Stimulated activated CD8-positive, alpha-beta memory T cell treated with anti-CD3 and anti-CD28 coated beads, Interleukin-4, amount 100 ng/mL, for 4 hours (primary cell): ENCODE results near the gene LEPR.

Source experiments
- DNase-seq, 2 donors: peaks; one replicate each; pipeline ENCODE4 v3.0.0-alpha.2; 2020; ENCODE audit warnings: low read depth in 2 of 2, low spot score in 1 of 2

Gene LEPR

DNA sequence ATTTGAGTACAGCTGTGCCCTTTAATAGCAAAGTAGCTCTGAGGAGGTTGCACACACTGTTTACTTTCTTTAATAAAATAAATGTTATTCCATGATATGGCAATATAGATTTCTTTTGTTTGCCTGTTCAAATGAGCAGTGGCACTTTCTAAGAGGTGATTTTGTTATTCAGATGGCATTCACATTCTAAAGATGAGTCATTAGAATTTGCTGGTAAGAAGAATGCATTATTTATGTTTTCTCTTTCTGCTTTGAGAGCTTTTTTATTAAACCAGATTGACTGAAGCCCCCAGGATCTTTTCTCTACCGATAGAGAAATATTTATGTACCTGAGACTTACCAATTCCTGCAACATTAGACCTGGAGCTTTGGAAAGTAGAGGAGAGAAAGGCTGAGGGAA, 11.2 kb upstream of the LEPR start:
- no peak for DNase-seq

DNA sequence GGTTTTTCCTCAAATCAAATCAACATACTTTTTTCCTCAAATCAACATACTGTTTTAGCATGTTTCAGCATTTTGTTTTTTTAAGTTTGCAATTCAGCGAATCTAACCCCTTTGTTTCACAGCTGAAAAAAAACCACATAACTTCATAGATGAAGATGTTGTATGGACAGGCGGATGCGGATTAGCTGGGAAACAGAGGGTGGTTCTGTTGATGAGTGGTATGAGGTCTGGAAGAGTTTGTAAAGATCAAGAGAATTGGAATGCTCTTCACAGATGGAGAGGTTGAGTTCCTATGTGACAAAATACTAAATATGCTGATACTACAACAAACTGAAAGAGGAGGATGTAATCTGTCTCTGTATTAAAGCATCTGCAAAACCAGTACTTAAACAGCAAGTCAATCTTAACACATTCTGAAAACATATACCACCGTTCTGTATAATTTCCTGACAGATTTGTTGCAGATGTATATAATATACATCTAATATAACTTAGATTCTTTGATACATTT, 10.6 kb upstream of the LEPR start:
- DNase-seq, result no peak

DNA sequence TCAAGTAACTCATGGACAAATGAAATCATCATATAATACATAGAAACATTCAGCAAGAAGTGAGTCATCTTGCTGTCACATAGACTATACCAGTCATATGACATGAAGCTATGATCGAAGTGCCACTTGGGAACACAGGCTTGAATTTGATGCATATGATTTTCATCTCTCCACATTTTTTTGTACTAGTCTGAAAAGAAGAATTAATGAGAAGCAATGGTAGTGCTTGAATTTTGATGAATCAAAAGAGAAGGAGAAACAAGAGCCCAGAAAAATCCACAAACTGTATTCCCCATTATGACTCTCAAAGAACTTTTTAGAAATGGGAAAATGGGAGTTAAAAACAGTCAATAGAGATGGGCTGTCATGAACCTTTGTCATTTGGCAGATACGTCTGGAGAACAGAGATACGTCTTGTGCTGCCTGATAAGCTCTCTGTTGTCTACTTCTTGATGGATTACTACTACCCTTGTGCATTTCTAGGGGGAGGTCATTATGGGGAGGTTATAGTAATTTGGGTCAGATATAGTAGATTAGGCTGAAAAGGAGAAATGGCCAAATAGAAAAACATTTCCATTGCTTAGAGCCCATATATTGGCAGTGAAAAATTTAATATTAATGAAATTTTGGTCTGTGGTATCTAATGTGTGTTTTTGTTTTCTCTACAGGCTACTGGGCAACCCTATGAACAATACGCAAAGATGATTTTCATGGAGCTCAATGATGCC, 8.0 kb upstream of the LEPR start:
- DNase-seq, result no peak

DNA sequence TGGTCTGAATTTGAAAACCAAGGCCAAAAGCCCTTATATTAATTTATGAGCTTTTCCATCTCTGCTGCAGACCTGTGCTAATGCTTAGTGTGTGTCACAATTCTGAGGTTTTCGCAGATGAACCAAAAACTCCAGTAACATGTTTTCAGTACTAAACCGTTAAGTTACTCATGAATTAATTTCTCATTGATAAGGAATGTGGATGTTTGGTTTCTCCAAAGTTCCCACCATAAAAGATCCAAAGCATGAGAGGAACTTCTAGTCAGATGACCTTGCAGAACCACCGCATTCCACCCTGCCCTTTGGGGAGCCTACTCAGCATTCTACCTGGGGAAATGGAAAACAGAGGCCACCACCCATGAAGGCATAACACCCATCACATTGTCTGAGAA, 7.5 kb upstream of the LEPR start:
- DNase-seq, result no peak

DNA sequence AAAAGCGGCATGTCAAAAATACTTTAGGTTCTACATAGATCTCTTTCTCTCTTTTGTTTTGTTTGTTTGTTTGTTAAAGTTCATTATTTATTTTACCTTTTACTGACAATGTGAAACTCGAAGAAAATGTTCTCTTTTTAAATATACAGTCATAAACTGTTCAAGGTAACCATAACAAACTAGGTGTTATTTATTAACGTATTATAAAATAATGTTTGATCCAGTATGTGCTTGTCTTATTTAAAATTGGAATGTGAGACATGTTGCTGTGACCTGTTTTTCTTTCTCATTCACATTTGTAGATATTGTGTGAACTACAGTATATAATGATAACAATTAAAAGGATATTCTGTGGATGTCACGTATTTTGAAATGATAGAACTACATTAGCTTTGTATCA, 5.9 kb upstream of the LEPR start:
- DNase-seq, result no peak

DNA sequence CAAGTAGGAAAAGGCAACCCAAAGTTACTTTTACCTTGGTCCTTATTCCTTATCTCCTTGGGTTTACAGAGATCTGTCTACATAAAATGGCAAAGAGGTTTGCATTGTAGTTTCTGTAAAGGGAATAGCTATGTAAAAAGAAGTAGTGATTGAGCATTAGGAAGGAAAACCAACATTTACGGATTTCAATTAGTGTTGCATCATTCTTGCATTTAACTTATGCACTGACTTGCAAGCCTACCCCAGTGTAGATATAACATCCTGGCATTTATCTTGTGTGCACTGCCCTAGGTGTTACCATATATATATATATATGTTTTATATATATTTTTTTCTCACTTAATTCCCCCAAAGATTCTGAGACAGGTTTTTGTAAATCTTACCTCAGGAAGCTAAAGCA, 3.7 kb upstream of the LEPR start:
- DNase-seq, result no peak

DNA sequence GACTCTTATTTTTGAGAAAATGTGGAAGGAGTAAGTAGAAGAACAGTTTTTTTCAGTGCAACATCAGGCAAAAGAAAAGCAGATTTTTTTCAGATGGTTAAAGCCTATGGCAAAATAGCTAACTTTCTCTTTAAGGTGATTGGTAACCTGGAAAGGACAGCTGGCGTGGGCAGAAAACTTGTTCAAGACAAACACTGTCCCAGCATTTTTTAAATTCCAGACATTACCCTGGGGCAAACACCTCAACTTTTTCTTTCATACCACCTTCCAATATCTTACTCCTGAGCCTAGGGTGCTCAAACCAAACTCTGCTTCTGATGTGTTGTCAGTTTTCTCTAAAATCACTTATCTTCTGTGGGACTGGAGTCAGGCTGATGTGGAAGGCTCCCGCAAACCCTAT, 2.7 kb upstream of the LEPR start:
- no peak for DNase-seq

DNA sequence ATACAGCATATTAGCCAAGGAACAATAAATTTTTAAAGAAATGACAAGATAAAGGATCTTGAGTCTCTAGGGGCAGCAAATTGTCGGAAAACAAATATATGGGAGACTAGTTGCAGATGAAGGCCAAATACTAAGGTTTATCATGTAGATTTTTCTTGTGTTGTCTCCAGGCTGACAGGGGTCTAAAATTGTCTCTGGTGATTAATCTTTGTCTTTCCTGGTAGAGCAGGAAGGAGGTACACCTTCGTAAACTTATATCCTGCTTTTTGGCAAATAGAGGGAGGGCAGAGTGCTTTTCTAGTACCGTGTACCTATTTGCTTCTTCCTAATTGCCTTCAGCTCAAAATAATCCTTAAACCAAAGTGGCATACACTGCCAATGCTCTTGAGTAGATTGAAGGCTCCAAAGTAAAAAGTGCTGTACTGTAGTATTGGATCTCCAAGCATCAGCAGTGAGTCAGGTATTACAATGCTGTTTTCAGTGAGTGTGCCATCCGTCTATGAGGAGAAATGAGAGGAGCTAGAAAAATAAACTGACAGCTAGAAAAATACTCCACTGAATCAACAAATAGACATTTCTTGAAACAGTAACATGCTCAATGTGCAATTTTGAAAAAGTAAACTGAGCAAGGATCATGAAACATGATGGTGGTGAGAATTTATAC, 1.8 kb upstream of the LEPR start:
- DNase-seq, result no peak

DNA sequence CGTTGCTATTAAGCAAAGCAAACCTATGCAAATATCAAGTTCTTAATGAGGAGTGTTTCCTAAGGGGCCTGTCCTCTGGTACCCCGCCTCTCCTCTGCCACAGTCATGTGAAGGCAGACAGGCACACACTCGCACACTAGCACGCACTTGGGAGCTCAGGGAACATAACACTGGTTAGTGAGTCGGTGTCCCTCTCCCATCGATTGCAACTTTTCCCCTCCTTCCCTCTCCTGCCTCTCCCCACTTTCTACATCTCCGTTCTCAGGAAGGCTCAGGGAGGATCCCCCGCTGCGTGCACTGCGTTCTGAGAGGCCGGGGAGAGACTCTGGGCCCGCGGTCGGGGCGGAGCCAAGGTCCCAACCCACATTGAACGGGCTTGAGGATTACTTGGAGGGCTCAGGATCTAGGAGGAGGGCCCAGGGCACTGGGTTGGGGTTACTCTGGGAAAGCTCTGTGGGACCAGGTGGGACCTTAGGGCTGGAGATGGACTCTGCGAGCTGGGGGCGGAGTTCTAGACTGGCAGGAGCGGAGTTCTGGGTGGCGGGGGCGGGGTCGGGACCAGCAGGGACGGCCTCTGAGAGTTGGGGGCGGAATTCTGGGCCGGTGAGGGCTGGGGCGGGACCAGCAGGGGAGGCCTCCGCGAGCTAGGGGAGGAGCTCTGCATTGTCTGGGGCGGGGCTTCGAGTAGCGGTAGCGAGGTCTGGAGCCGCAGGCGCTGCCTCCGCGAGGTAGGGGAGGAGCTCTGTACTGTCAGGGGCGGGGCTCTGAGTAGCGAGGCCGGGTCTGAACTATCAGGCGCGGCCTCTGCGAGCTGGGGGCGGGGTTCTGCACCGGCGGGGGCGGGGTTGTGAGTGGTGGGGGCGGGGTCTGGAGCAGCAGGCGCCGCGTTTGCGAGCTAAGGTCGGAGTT, 533 bp upstream of the LEPR start:
- peak; percentile 97 to 98 for DNase-seq

DNA sequence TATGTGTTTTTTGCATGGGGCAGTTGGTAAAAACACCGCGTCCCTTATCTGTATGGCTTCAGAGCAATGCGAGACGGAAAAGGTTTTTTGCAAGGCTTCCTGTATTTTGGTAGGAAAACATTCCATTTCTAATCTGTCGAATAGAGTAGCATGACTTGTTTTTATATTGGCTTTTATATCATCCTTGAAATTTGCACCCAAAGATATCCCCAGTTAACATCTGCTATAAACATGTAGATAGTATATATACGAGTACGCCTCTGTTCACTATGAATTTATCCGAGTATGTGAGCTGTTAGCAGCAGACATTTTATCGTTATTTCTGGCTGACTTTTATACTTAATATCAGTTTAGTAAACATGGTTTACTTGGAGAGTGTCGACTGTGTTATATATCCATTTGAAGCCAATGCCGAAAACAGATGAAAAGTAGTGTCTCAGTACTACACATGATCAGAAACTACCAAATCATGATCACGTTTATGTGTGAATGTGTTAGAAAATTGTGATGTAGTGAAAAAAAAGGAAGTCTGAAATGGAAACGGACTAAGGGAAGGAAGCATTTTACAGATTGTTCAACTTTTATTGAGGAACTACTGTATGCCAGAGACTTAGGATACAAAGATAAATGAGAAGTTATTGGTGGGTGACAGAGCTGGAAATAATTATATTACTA, 1.0 kb downstream of the LEPR start:
- no peak for DNase-seq

DNA sequence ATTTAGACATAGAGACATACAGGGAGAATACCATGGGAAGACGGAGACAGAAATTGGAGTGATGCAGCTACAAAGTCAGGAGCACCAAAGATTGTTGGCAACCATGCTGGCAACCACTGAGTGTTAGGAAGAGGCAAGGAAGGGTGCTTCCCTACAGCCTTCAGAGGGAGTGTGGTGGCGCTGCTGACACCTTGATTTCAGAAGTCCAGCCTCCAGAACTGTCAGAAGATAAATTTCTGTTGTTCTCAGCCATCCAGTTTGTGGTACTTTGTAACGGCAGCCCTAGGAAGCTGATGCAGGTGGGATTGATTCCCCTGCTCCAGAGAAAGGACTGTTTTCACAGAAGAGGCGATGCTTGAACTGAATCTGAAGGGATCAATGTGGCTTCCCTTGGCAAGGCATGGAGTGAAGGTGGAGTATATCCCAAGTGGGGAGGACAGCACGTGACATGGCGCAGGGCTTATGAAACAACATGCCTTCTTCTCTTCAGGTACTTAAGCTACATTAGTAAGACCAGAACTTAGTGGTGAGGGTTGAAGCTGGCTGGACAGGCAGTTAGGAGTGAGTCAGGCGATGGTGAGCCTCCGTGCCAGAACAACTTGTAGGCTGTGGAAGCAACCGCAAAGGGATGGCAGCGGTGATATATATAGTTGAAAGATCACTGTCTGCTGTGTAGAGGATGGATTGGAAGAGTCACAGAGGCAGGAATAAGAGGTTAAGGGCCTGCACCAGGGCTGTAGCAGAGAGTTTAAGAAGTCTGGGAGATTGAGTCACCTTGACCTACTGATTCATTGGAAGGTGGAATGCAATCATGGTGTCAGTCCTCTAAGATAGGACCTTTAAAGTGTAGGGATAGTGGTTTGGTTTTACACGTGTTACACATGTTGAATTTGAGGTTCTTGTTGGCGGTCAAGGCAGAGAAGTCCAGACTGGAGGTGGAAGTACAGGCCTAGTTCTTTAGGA, 2.1 kb downstream of the LEPR start:
- no peak for DNase-seq

DNA sequence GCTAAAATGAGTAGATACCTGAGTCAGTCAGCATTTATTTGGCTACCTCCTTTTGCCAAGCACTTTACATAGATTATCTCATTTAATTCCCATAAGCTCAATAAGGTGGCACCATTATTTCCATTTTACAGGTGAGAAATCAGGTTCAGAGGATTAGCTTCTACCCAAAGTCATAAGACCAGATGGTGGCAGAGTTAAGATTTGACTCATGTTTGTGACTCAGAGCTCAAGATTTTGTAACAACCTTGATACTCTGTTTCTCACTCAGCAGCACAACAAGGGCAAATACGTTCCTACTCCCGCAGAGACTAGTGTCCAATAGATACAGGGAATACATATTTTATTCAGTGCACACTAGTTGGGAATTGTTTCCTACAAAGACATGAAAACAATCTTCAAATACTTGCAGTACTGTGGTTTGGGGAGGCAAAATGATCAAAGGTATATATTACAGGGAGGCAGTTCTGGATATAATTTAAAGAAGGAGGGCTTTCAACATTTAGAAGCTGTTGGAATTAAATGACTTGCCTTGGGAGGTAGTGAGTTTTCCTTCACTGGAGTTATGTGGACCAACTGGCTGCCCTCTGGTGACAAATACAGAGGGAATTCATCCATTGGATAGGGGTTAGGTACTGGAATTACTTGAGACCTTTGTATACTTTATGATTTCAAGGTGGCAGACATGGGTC, 3.6 kb downstream of the LEPR start:
- no peak for DNase-seq

DNA sequence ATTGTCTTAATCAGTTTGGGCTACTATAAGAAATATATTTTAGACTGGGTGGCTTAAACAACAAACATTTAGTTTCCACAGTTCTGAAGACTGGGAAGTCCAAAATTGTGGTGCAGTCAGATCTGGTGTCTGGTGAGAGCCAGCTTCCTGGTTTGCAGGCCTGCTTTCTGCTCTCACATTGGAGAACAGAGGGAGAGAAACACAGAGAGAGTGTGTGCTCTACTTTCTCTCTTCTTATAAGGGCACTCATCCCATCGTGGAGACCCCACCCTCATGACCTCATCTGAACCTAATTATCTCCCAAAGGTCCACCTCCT, 4.1 kb downstream of the LEPR start:
- DNase-seq, result no peak

DNA sequence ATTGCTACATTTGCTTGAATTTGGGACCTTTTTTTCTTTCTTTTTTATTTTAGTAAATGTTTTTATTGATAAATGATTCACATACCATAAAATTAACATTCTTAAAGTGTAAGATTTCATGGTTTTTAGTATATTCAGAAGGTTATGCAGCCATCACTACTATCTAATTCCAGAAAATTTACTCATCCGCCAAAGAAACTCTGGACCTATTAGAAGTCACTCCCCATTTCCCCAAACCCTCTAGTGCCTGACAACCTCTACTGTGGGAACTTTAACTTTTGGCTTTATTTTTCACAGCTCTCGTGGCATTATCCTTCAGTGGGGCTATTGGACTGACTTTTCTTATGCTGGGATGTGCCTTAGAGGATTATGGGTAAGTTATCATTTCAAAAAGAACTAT, 4.5 kb downstream of the LEPR start:
- no peak for DNase-seq

DNA sequence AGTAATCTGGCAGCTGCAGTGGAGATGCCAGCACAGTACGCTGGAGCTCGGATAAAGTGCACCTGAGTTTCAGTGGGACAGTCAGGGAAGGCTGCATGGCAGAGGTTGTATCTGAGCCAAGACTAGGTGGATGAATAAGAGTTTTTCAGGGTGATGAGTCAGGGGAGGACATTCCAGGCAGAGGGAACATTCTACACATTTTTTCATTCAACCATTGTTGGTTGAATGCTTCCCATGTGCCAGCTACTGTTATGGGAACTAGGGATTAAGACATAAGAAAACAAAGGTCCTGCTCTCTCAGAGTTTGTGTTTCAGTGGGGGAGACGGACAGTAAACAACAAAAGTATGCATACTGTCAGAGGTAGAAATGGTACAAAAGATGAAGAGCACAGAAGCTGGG, 5.2 kb downstream of the LEPR start:
- DNase-seq, result no peak

DNA sequence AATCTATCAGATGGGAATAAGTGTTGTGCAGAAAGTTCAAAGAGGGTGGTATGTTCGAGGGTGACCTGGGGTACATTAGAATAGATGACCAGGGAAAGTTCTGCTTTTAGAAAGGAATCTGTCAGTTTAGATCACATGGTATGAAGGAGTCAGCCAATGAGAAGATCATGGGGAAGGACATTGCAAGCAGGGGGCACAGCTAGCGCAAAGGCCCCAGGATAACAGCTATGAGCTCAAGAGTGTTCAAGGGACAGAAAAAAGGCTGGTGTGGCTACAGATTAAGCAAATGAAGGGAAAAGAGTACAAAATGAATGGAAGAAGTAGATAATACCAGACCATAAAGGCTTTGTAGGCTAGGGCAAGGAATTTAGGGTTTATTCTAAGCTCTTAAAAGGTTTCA, 8.6 kb downstream of the LEPR start:
- DNase-seq, result no peak

DNA sequence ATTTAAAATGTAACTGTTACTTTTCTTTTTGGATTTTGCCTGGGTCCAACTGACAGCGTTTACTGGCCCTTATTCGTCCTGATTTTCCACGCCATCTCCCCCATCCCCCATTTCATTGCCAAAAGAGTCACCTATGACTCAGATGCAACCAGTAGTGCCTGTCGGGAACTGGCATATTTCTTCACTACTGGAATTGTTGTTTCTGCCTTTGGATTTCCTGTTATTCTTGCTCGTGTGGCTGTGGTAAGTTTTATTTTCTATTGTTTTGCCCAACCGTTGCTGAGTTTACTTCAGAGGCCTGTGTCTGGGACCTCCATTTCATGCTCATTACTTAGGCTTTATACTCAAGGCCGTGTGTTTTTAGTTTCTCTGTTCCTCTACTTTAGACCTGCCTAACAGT, 9.3 kb downstream of the LEPR start:
- DNase-seq, result no peak

DNA sequence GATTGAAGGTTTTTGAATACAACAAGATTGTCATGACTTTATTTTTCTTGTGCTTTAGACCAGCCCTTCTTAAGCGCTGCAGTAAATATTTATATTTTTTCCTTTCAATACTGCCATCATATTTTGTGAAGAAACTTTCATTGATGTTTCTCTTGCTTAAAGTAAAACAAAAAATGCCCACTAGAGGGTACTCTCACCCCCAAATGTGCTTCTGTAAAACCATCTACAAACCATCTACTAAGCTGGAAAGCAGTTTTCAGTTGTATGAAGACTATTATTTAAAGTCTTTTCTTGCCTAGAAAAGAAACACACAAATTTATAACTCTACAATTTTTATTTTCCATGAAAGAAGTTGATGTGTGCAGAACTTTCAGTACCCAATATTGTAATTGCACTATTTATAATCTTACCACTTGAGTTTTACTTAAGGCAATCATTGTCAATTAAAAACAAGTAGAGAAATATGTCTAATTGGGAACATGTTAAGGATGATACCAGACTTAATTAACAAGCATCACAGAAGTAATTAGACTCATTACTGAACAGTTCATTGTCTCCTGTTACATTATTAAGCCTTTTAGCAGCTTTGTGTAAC, 10.7 kb downstream of the LEPR start:
- no peak for DNase-seq

DNA sequence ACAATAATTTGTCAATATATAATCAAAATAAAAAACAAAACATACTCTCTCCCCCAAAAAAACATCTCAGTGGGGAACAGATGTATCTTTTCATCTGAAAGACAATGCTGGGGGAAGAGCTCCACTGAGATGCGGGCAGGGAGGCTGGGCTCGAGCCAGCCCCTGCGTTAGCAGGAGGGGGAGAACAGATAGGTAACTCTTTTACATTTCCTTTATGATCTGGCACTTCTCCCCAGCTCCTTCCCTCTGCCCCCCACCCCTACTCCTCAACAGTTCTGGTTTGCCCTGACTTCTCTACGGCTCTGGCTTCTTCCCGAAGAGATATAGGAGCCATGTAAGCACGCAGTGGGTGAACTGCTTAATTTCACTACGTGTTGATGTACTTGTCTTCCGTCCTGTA, 12.4 kb downstream of the LEPR start:
- DNase-seq, result no peak
